Hematopoietic multipotent progenitor cell treated with erythropoietin and hydrocortisone succinate and interleukin-3 and kit ligand, for 4 days (in vitro differentiated cells): Measurements from ENCODE around the gene FGD2.
A peak's percentile ranks its signal among the peaks of the same experiment; 100 is the strongest.

Experiments used
- DNase-seq: peaks from one replicate; pipeline ENCODE4 v3.0.0-alpha.2; 2015

Gene FGD2

GRCh38 chr6:37019065-37019450 is 13.6 kb downstream of the FGD2 start:
- DNase-seq: no peak

GRCh38 chr6:37020381-37020780 is 14.9 kb downstream of the FGD2 start:
- DNase-seq: no peak

GRCh38 chr6:37020812-37021211 is 15.4 kb downstream of the FGD2 start:
- DNase-seq: no peak

DNA sequence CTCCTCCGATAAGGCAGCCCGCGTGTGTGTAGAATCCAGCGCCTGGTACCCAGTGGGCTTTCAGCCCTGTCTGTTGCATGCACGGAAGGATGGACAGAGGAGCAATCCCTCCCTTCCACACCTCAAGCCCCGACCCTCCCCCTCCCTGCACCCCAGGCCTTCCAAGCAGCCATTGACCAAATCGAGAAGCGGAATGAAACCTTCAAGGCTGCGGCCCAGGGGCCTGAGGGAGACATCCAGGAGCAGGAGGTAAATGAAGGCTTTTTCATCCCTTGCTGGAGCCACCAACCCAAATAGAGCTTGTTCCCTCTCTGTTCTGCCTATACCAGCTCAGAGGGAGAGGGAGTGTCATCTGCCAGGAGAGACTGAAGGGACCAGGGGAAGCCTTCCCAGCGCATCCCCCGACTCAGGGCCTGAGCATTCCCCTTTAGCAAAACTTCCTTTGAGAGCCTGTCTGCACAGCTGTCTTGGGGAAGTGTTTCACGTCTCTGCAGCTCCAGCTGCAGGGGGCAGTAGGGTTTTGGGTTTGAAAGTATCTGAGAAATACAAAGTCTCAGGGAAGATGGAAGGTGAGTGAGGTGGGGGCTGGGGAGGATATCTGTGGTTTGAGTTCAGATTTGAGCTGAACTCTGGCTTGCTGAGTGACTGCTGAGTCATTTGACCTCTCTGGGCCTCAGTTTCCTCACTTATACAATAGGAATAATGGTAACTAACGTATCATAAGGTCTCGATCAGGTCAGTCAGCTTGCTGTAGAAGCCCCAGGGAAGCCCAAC is 16.1 kb downstream of the FGD2 start:
- DNase-seq: peak; percentile 88

DNA sequence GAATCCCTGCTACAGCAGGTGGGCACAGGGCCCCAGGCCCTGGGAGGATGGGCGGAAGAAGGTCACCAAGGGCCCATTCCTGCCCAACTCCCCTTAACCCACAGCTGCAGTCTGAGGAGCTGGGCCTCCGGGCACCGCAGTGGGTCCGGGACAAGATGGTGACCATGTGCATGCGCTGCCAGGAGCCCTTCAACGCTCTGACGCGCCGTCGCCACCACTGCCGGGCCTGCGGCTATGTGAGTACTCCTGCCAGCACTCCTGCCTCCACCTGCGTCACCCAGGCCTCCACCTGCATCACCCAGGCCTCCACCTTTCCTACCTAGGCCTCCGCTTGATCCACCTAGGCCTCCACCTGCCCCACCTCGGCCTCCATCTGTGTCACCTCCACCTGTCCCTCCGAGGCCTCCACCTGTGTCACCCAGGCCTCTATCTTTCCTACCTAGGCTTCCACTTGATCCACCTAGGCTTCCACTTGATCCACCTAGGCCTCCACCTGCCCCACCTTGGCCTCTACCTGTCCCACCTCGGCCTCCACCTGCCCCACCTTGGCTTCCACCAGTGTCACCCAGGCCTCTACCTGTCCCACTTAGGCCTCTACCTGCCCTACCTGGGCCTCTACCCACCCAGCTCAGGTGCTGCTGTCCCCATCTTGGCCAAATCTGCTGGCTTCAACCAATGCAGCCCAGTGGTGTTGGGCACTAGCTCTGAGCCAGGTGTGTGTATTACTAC is 16.8 kb downstream of the FGD2 start:
- DNase-seq: no peak

DNA sequence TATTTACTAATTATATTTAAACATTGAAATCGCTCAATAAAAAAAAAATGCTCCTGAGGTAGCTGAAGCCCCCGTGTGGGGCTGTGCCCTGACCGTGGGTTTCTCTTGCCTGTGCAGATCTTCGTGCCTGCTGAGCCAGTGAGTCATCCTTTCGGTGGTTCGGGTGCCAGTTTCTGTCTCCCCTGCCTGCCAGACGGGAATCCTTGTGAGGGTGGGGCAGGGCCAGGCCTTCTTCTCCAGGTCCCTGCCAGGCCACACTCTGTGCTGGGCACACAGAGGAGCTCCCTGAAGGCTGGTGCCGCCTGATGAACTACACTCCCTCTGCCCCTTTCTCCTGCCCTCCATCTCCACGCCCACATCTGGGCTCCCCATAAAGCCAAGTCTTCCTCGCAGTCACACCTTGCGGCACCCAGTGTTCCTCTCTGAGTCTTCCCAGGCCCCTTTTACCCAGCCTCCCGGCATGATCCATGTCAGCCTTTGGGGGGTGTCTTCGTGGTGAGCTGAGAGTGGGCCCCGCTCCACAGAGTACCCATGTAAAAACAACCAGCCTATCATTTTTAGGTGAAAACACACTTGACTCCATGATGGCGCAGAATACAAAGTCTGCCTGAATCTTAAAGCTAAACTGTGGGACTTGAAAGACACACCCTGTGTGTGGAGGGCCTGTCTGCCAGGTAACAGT is 19.3 kb downstream of the FGD2 start:
- peak; percentile 65 for DNase-seq

DNA sequence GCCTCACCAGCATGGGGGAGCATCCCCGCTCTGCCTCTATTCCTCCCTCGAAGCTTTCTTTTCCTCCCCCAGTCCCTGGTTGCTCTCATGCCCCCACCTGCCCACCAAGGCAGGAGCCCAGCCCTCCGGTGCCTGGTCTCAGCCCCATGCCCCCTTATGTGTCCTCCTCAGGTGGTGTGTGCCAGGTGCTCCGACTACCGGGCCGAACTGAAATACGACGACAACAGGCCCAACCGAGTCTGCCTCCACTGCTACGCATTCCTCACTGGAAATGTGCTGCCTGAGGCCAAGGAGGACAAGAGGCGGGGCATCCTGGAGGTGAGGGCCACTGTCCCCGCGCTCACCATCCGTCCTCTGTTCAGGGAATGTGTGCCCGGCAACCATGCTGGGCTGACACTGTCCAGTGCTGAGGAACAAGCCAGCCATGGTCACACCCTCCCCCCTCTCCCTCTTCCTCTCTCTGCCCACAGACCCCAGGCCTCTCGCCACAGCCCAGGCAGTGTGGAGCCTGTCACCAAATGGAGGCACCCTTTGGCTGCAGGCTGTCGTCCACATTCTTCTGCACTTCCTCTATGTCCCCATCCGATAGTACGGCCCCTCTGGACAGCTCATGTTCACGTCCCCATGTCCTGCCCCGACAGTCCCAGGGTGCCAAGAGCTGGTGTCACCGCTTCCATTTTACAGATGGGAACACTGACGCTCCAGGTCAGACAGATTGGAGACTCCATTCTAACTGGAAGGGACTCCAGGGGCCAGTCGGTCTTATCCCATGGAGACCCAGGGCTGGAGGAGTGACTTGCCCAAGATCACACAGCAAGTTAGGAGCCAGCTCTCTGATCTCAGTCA is 20.4 kb downstream of the FGD2 start:
- peak; percentile 53 for DNase-seq

DNA sequence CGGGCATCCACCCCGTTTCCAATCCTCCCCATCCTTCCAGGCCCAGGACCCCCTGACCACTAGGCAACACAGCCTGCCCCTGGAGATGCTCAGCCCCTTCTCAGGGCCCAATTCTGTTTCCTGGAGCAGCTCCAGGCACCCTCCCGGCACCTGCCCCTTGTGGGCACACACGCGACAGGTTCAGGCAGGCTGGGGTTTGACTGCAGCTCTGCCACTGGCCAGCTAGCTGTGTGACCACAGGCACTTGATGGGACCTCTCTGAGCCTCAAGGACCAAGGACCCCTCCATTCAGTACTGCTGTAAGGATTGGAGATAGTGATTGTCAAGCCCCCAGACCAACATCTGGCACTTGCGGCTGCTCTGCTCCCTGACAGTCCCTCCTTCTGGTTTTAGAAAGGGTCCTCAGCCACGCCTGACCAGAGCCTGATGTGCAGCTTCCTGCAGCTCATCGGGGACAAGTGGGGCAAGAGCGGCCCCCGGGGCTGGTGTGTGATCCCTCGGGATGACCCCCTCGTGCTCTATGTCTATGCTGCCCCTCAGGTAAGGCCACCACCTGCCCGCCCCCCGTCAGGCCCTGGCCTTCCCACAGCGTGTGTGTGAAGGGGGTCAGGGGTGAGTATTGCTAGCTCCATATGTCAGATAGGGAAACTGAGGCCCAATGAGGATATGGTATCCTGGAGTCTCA is 21.7 kb downstream of the FGD2 start:
- DNase-seq: no peak

GRCh38 chr6:37027811-37028469 is 22.5 kb downstream of the FGD2 start:
- no peak for DNase-seq

- DNase-seq: peak; percentile 92
Measured at GRCh38 chr6:37029249-37029971, 24.0 kb downstream of the FGD2 start.

GRCh38 chr6:37030599-37030998 is 25.1 kb downstream of the FGD2 start:
- DNase-seq: no peak

DNA sequence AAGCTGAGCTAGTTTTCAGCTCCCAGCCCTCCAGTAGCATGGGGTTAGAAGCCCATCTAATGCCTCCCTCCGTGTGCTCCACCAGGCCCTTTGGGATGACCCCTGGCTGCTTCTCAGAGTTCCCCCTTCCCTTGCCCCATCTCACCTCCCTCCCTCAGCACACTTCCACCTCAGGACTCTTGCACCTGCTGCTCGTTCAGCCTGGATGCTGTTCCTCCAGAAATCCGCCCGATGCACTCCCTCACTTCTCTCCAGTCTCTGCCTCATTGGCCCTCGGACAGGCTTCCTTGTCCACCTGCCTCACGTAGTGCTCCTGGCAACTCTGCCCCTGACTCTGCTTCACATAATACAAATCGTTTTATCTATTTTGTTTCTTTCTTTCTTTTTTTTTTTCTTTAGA is 26.8 kb downstream of the FGD2 start:
- DNase-seq: no peak

DNA sequence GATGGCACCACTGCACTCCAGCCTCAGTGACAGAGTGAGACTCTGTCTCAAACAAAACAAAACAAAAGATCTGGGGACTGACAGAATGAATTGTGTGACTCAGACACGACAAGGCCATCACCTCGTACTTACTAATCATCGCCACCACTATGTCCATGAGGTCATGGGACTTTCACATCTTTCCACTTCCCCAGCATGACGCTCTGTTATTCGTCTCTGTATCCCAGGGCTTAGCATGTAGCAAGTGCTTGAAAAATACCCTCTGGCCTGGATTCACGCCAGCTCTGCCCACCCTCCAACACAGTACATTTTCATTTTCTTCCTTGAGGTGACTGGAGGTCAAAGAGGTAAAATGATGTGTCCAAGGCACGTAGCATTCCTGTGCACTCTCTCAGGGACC is 27.8 kb downstream of the FGD2 start:
- no peak for DNase-seq

DNA sequence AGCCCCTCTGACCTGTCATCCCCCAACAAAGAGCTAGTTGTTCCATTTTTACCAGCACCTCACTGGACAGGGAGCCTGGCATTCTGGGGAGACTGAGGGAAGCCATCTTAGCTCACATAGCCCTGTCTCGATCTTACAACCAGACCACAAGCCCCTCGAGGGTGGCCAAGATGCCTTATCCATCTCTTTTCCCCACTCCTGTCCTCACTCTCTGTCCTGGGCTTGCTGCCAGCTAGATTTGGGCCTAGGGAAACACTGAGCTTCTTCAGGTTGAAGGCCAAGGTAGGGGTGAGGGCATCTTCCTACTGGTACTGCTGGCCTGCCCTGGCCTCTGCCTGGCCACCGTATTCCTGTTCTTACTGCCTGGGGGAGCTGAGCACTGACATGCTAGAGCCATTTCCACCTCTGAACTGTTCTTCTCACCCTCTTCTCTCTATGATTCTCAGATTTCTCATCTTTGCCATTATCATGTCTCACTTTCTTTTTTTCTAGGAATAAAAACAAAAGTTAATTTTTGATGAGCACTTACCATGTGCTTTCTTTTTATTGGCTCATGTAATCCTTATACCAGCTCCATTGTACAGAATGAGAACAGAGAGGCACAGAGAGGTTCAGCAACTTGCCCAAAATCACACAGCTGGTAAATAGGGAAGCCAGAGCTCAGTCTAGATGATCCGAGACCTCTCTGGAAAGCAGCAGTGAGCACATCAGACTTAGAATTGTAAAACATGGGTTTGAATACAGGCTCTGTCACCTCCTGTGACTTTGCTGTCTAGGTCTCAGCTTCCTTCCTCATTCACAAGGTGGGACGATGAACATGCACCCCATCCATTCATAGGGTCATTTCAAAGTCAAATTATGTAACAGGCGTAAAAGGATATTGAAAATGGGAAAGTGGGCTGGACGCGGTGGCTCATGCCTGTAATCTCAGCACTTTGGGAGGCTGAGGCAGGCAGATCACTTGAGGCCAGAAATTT is 28.7 kb downstream of the FGD2 start:
- DNase-seq: no peak

GRCh38 chr6:37036146-37036545 is 30.7 kb downstream of the FGD2 start:
- no peak for DNase-seq

DNA sequence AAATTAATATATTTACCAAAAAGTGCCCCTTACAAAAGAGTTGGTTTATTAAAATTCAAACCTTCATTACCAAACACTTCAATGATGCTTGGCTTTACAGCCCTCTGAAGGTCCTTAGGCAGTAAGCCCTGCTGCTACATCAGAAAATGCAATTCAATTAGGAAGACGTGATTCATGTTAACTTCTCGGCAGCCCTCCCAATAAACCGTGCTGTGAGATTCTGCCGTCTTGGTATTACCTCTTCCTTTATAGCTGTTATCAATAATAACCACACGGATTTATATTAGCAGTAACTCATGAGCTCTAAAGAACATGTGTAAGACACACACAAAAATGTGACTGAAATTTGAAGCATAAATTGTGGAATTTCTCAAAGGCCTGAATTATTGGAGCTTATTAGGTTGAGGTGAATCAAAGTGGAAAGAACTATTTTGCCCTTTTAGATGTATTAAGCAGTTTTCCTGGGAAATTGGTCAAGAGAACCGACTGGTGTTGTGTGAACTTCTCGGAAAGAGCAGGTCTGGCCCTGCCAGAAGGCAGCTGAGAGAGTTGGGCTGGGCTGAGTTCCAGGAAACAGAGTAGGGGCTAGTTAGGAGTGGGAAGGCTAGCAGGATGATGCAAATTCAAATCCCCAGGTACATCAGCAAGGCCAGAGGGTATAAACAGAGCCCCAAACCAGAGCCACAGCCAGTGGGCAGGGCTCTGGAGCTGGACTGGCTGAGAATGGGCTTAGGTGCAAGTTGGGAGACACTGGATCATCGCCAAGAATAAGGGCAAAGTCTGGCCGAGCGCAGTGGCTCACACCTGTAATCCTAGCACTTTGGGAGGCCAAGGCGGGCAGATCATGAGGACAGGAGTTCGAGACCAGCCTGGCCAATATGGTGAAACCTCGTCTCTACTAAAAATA is 33.1 kb downstream of the FGD2 start:
- no peak for DNase-seq

- DNase-seq: peak; percentile 57
Measured at GRCh38 chr6:37039958-37040357, 34.5 kb downstream of the FGD2 start.

GRCh38 chr6:37041521-37041920 is 36.1 kb downstream of the FGD2 start:
- DNase-seq: no peak

GRCh38 chr6:37042150-37042549 is 36.7 kb downstream of the FGD2 start:
- DNase-seq: no peak
